HCT116 (cell line): Measurements from ENCODE around the gene ITIH1.

Experiments
- CTCF ChIP-seq, 3 experiments: fragments of 200-600 bp in 1 of 3; sonication (generic) in 1 of 3; IDR thresholded peaks in 2 of 3; conservative IDR thresholded peaks in 1 of 3; 2 replicates each; pipeline ENCODE4 v1.5.1; 2012 to 2017; ENCODE audit warnings: low read depth in 2 of 3, low read length in 2 of 3, antibody characterized with exemption in 1 of 3, borderline replicate concordance in 1 of 3, control low read depth in 1 of 3, mild to moderate bottlenecking in 1 of 3, mixed read lengths in 1 of 3, mixed run types in 1 of 3, moderate library complexity in 1 of 3; ENCODE audit not compliant: insufficient read depth in 1 of 3
- EGR1 ChIP-seq: IDR thresholded peaks from 2 replicates; pipeline ENCODE4 v1.6.1; 2012; ENCODE audit warnings: low read depth
- JUND ChIP-seq: IDR thresholded peaks from 2 replicates; pipeline ENCODE4 v1.6.1; 2012

GRCh38 chr3:52752045-52752660 lies 25.2 kb upstream of the ITIH1 start:
- TF ChIP-seq CTCF (IDR thresholded peaks at IDR 0.05 in 2 of 3, conservative IDR thresholded peaks at IDR 0.05 in 1 of 3; ENCODE audit: borderline replicate concordance in 1 of 3, insufficient read depth in 1 of 3, low read depth in 2 of 3, low read length in 2 of 3), result no peak
- no peak for TF ChIP-seq JUND
- TF ChIP-seq EGR1, result no peak
